ENCODE data around the gene CD276. TPM values are rescaled to one million over a fixed set of nuclear protein-coding genes. Genes with fewer than 3 reads are reported as not detected.

The CD276 gene
- total and polyA plus RNA-seq, 12 donors = 53.4 to 147 (median 84.1) TPM

GRCh38 chr15:73687351-73687750 is 3.2 kb downstream of the CD276 start:
- no peak for TF ChIP-seq POLR2A (IDR thresholded peaks at IDR 0.05)
- TF ChIP-seq, protein P1, sequence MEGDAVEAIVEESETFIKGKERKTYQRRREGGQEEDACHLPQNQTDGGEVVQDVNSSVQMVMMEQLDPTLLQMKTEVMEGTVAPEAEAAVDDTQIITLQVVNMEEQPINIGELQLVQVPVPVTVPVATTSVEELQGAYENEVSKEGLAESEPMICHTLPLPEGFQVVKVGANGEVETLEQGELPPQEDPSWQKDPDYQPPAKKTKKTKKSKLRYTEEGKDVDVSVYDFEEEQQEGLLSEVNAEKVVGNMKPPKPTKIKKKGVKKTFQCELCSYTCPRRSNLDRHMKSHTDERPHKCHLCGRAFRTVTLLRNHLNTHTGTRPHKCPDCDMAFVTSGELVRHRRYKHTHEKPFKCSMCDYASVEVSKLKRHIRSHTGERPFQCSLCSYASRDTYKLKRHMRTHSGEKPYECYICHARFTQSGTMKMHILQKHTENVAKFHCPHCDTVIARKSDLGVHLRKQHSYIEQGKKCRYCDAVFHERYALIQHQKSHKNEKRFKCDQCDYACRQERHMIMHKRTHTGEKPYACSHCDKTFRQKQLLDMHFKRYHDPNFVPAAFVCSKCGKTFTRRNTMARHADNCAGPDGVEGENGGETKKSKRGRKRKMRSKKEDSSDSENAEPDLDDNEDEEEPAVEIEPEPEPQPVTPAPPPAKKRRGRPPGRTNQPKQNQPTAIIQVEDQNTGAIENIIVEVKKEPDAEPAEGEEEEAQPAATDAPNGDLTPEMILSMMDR (IDR thresholded peaks at IDR 0.05) = no peak
- no peaks in the 10 kb centered on the region for H3K36me3 ChIP-seq (replicated peaks in 1 of 2)
- peak overlapping the region; percentile 43 to 97 (median 93) for H3K27ac ChIP-seq
- no peaks in the 10 kb centered on the region for H3K9me3 ChIP-seq (replicated peaks in 1 of 3)
- peak in 3 of 7 donors; percentile 32 to 48 (median 39) for DNase-seq
- H3K27me3 ChIP-seq = no peaks in the 10 kb centered on the region
- intact Hi-C loops (cut with DNase I) = no loop called here
- peaks cover 68 to 79% of the 10 kb centered on the region in 2 donors for H3K4me1 ChIP-seq (replicated peaks in 1 of 2)
- no peak overlapping the region for H3K4me3 ChIP-seq
- WGBS, 4 donors = 63 to 83% (median 69%) methylated on average over 2 of the region's 2 CpGs

GRCh38 chr15:73688455-73688854 is 4.3 kb downstream of the CD276 start:
- H3K9me3 ChIP-seq (replicated peaks in 1 of 3) = no peaks in the 10 kb centered on the region
- DNase-seq = peak; percentile 70 to 90 (median 86)
- H3K4me3 ChIP-seq = no peak overlapping the region
- TF ChIP-seq POLR2A (IDR thresholded peaks at IDR 0.05) = peak in 1 of 2 donors; percentile 62
- TF ChIP-seq, protein P1 (IDR thresholded peaks at IDR 0.05) = no peak
- H3K4me1 ChIP-seq (replicated peaks in 1 of 2) = peaks cover 63 to 68% of the 10 kb centered on the region in 2 donors
- no peaks in the 10 kb centered on the region for H3K27me3 ChIP-seq
- intact Hi-C loops (cut with DNase I) = no loop called here
- WGBS, 4 donors = 67 to 71% (median 67%) methylated on average over 5 to 6 of the region's 6 CpGs
- no peaks in the 10 kb centered on the region for H3K36me3 ChIP-seq (replicated peaks in 1 of 2)
- peak overlapping the region; percentile 75 to 97 (median 93) for H3K27ac ChIP-seq

GRCh38 chr15:73691396-73691795 is 7.2 kb downstream of the CD276 start:
- Histone ChIP-seq H3K9me3 (replicated peaks in 1 of 3) (no peaks in the 10 kb centered on the region), H3K36me3 (replicated peaks in 1 of 2) (no peaks in the 10 kb centered on the region), H3K4me1 (replicated peaks in 1 of 2) (peaks cover 60 to 81% of the 10 kb centered on the region in 2 donors), H3K27me3 (no peaks in the 10 kb centered on the region), H3K27ac (peak overlapping the region in 3 of 5 donors; percentile 36 to 93 (median 55)), H3K4me3 (no peak overlapping the region)
- intact Hi-C loops (cut with DNase I) = no loop called here
- peak; percentile 77 to 95 (median 90) for DNase-seq
- TF ChIP-seq, protein P1 (IDR thresholded peaks at IDR 0.05) = peak in 3 of 6 experiments; percentile 12 to 20 (median 15)
- peak in 1 of 2 donors; percentile 64 for TF ChIP-seq POLR2A (IDR thresholded peaks at IDR 0.05)
- WGBS, 4 donors = 50 to 58% (median 56%) methylated on average over 6 of the region's 6 CpGs

- H3K27me3 ChIP-seq = no peaks in the 10 kb centered on the region
- H3K36me3 ChIP-seq (replicated peaks in 1 of 2) = peaks cover 0 to 4% of the 10 kb centered on the region in 2 donors
- TF ChIP-seq, protein P1 (IDR thresholded peaks at IDR 0.05) = no peak
- TF ChIP-seq POLR2A (IDR thresholded peaks at IDR 0.05) = no peak
- 58 to 66% (median 64%) methylated on average over 5 of the region's 5 CpGs for WGBS, 4 donors
- no peak for DNase-seq
- H3K9me3 ChIP-seq (replicated peaks in 1 of 3) = no peaks in the 10 kb centered on the region
- H3K4me1 ChIP-seq (replicated peaks in 1 of 2) = peaks cover 43 to 69% of the 10 kb centered on the region in 2 donors
- intact Hi-C loops (cut with DNase I) = no loop called here
- no peak overlapping the region for H3K27ac ChIP-seq
- no peak overlapping the region for H3K4me3 ChIP-seq
These were observed 10.2 kb downstream of the CD276 start for GRCh38 chr15:73694419-73694818.
